HCT116 (cell line): ENCODE results near the gene ANO8. TPM values are rescaled to one million over a fixed set of nuclear protein-coding genes. Genes with fewer than 3 reads are reported as not detected.
A peak's percentile ranks its signal among the peaks of the same experiment; 100 is the strongest.

ENCODE experiments used
- ATAC-seq: fragments of 200-7000 bp; cut with Tn5 transposase; 2 replicates; pipeline ENCODE4 v1.9.1; 2020; ENCODE audit warnings: mild to moderate bottlenecking, moderate library complexity
- BruUV-seq: library from RNA; stranded (reverse); fragments of 400-500 nt; replicated peaks from 2 replicates; lab custom pipeline; 2021; lab: Mats Ljungman, UMichigan
- CTCF ChIA-PET: fragments of 300-600 bp; sonication (Branson Sonifier 250); formaldehyde crosslinking; loops from one replicate; lab custom pipeline; 2021; ENCODE audit warnings: antibody characterized with exemption; lab: Charles Lee
- POLR2A ChIA-PET: fragments of 300-600, 350-600 bp; sonication (Branson Sonifier 250); formaldehyde crosslinking; loops from one replicate; lab custom pipeline; 2021; ENCODE audit warnings: antibody characterized with exemption; lab: Charles Lee
- RAD21 ChIA-PET, 2 experiments: fragments of 300-600 bp; sonication (Branson Sonifier 250); formaldehyde crosslinking; loops; one replicate each; lab custom pipeline; 2023; ENCODE audit warnings: low total read pairs in 2 of 2; ENCODE audit not compliant: uncharacterized antibody in 2 of 2, unreplicated experiment in 2 of 2, low non-redundant PET in 1 of 2; lab: Charles Lee
- DNase-seq: peaks from one replicate; pipeline ENCODE4 v3.0.0-alpha.2; 2010; ENCODE audit warnings: low read depth, low spot score
- H2AFZ ChIP-seq: fragments of 200-600 bp; shearing (Covaris generic), sonication (generic); 2 replicates; pipeline ENCODE4 v1.6.1; 2017; ENCODE audit warnings: low read depth, mixed run types, mixed read lengths, antibody characterized with exemption, low read length; ENCODE audit not compliant: poor library complexity, severe bottlenecking
- H3K27ac ChIP-seq: 2 replicates; pipeline ENCODE4 v1.5.1; 2012; ENCODE audit warnings: low read depth, low read length
- H3K27me3 ChIP-seq: fragments of 200-600 bp; sonication (generic); 2 replicates; pipeline ENCODE4 v1.6.1; 2016; ENCODE audit warnings: mixed run types, low read length, mixed read lengths; ENCODE audit not compliant: insufficient read depth
- H3K36me3 ChIP-seq, 2 experiments: fragments of 200-500 bp in 1 of 2; fragments of 200-600 bp in 1 of 2; sonication (Bioruptor generic) in 1 of 2; sonication (generic) in 1 of 2; 2 replicates each; pipeline versions ENCODE4 v1.5.1 to v1.6.1; 2014 to 2016; ENCODE audit warnings: low read length in 2 of 2, inconsistent platforms in 1 of 2, mixed read lengths in 1 of 2, mixed run types in 1 of 2; ENCODE audit not compliant: insufficient read depth in 2 of 2, control insufficient read depth in 1 of 2
- H3K4me1 ChIP-seq, 2 experiments: fragments of 200-600 bp in 1 of 2; sonication (generic) in 1 of 2; 2 replicates each; pipeline versions ENCODE4 v1.5.1 to v1.6.1; 2012 to 2017; ENCODE audit warnings: low read length in 2 of 2, inconsistent platforms in 1 of 2, mild to moderate bottlenecking in 1 of 2, mixed read lengths in 1 of 2, mixed run types in 1 of 2, moderate library complexity in 1 of 2; ENCODE audit not compliant: insufficient read depth in 2 of 2, control insufficient read depth in 1 of 2
- H3K4me2 ChIP-seq: fragments of 200-600 bp; sonication (generic); 2 replicates; pipeline ENCODE4 v1.6.1; 2017; ENCODE audit warnings: mixed run types, low read length, mixed read lengths
- H3K4me3 ChIP-seq, 2 experiments: fragments of 200-600 bp in 1 of 2; sonication (generic) in 1 of 2; replicated peaks in 1 of 2; 2 replicates each; pipeline ENCODE4 v1.5.1; 2011 to 2016; ENCODE audit warnings: low read length in 2 of 2, control low read depth in 1 of 2, low read depth in 1 of 2, mild to moderate bottlenecking in 1 of 2, mixed read lengths in 1 of 2, mixed run types in 1 of 2
- H3K79me2 ChIP-seq: fragments of 200-600 bp; sonication (generic); 2 replicates; pipeline ENCODE4 v1.6.1; 2017; ENCODE audit warnings: mild to moderate bottlenecking, mixed run types, low read length, moderate library complexity, mixed read lengths; ENCODE audit not compliant: insufficient read depth
- H3K9ac ChIP-seq: fragments of 200-600 bp; sonication (generic); 2 replicates; pipeline ENCODE4 v1.6.1; 2016; ENCODE audit warnings: low read length, mixed read lengths
- H3K9me2 ChIP-seq: fragments of 200-600 bp; sonication (generic), shearing (Covaris generic); 2 replicates; pipeline ENCODE4 v1.6.1; 2017; ENCODE audit warnings: mixed run types, mild to moderate bottlenecking, moderate library complexity; ENCODE audit not compliant: insufficient read depth
- H3K9me3 ChIP-seq, 2 experiments: fragments of 200-500 bp in 1 of 2; fragments of 200-600 bp in 1 of 2; sonication (Bioruptor generic) in 1 of 2; sonication (generic) in 1 of 2; 2 replicates each; pipeline ENCODE4 v1.6.1; 2014 to 2017; ENCODE audit warnings: low read length in 2 of 2, mixed read lengths in 2 of 2, inconsistent platforms in 1 of 2, low read depth in 1 of 2, mild to moderate bottlenecking in 1 of 2, mixed run types in 1 of 2, moderate library complexity in 1 of 2; ENCODE audit not compliant: control insufficient read depth in 1 of 2, insufficient read depth in 1 of 2
- H4K20me1 ChIP-seq: fragments of 200-600 bp; sonication (generic), shearing (Covaris generic); 2 replicates; pipeline ENCODE4 v1.6.1; 2017; ENCODE audit warnings: mixed run types, mild to moderate bottlenecking, moderate library complexity; ENCODE audit not compliant: insufficient read depth
- CEBPB ChIP-seq: IDR thresholded peaks from 2 replicates; pipeline ENCODE4 v1.6.1; 2012; ENCODE audit warnings: low read depth
- EGR1 ChIP-seq: IDR thresholded peaks from 2 replicates; pipeline ENCODE4 v1.6.1; 2012; ENCODE audit warnings: low read depth
- EZH2 ChIP-seq: fragments of 200-600 bp; sonication (generic); IDR thresholded peaks from 2 replicates; pipeline ENCODE4 v1.6.1; 2017; ENCODE audit warnings: antibody characterized with exemption, mixed run types
- EZH2phosphoT487 ChIP-seq: fragments of 200-600 bp; IDR thresholded peaks from 2 replicates; pipeline ENCODE4 v1.6.1; 2018; ENCODE audit warnings: antibody characterized with exemption, borderline replicate concordance
- FOSL1 ChIP-seq: IDR thresholded peaks from 2 replicates; pipeline ENCODE4 v1.6.1; 2012; ENCODE audit warnings: low read depth
- POLR2A ChIP-seq: IDR thresholded peaks from 2 replicates; pipeline ENCODE4 v1.7.0; 2011; ENCODE audit warnings: borderline replicate concordance; ENCODE audit not compliant: insufficient read depth, insufficient read length; ENCODE audit errors: extremely low read depth
- POLR2AphosphoS5 ChIP-seq: IDR thresholded peaks from 2 replicates; pipeline ENCODE4 v1.6.1; 2011; ENCODE audit warnings: mild to moderate bottlenecking, low read depth, low read length, moderate library complexity
- RAD21 ChIP-seq: IDR thresholded peaks from 2 replicates; pipeline ENCODE4 v1.6.1; 2012; ENCODE audit warnings: low read depth, mild to moderate bottlenecking
- SIN3A ChIP-seq: IDR thresholded peaks from 2 replicates; pipeline ENCODE4 v1.6.1; 2012; ENCODE audit warnings: low read depth
- SP1 ChIP-seq: IDR thresholded peaks from 2 replicates; pipeline ENCODE4 v1.6.1; 2012; ENCODE audit warnings: low read depth
- ZNF274 ChIP-seq: fragments of 200-500 bp; sonication (Bioruptor generic); IDR thresholded peaks from 2 replicates; pipeline ENCODE4 v1.6.1; 2014; ENCODE audit warnings: mild to moderate bottlenecking, low read depth, low read length, inconsistent platforms
- intact Hi-C: fragments of 100-400 bp; cut with micrococcal nuclease; formaldehyde crosslinking; loops from 2 replicates; pipeline ENCODE4 v1.10.0; 2022
- total RNA-seq: library from RNA; stranded (reverse); gene quantifications from one replicate; pipeline ENCODE4 v1.2.1, GENCODE V29; 2021; ENCODE audit not compliant: unreplicated experiment
- TF ChIP-seq, protein P1 (sequence below), 3 experiments: fragments of 200-600 bp in 1 of 3; sonication (generic) in 1 of 3; IDR thresholded peaks in 2 of 3; conservative IDR thresholded peaks in 1 of 3; 2 replicates each; pipeline ENCODE4 v1.5.1; 2012 to 2017; ENCODE audit warnings: low read depth in 2 of 3, low read length in 2 of 3, antibody characterized with exemption in 1 of 3, borderline replicate concordance in 1 of 3, control low read depth in 1 of 3, mild to moderate bottlenecking in 1 of 3, mixed read lengths in 1 of 3, mixed run types in 1 of 3, moderate library complexity in 1 of 3; ENCODE audit not compliant: insufficient read depth in 1 of 3
- TF ChIP-seq, protein P2 (sequence below): IDR thresholded peaks from 2 replicates; pipeline ENCODE4 v1.6.1; 2012
- TF ChIP-seq, protein P3 (sequence below): IDR thresholded peaks from 2 replicates; pipeline ENCODE4 v1.6.1; 2012
- TF ChIP-seq, protein P4 (sequence below): IDR thresholded peaks from 2 replicates; pipeline ENCODE4 v1.6.1; 2012; ENCODE audit warnings: low read depth

Gene ANO8
- total RNA-seq, 1 experiment from 2014 or later = 22.9 TPM

DNA sequence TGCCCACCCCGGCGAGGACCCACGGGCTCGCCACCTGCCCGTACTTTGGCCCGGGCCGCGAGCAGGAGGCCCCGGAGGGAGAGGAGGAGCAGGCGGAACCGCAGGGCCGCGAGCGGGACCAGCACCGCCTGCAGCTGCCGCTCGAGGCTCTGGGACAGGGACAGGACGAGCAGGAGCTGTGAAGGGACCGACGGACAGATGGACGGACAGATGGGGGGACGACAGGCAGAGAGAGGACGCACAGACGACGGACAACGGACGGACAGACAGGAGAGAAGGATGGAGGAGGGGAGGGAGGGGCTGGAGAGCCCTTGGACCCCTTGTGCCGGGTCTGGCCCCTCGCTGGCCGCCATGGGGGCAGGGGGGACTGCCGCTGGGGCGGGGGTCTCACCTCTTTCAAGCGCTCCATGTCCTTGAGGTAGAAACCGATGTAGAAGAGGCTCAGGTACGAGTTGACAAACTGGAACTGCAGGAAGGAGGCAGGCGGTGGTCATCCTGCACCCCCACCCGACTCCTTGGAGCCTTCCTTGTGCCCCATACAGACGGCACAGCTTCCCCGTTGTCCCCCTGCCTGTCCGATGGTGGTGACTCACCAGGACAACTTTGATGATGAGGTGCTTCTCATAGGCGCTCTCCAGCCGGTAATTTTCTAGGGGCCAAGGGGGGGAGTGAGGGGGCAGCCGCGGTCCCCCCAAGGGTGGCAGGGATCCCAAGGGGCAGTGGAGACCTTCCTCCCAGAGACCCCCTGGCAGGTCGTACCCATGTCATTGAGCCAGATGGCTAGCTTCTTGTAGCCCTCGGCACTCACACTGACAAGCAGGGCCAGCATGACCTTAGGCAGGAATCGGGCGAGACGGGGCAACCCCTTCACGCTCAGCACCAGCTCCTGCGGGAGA lies 5.0 kb downstream of the ANO8 start:
- intact Hi-C loops = no loop called here
- ChIA-PET RAD21 (no interaction called here), POLR2A (no interaction called here), CTCF (no interaction called here)
- no peak overlapping the region for H3K4me2 ChIP-seq
- no peak overlapping the region for H2AFZ ChIP-seq
- ATAC-seq = no peak
- no peak overlapping the region for H3K9ac ChIP-seq
- no peaks in the 10 kb centered on the region for H3K36me3 ChIP-seq
- no TSS peak for BruUV-seq
- H3K27ac ChIP-seq = peak overlapping the region; percentile 52; the same call in 1 of the 2 replicates
- H4K20me1 ChIP-seq = no peaks in the 10 kb centered on the region
- no peaks in the 10 kb centered on the region for H3K9me3 ChIP-seq
- H3K9me2 ChIP-seq = no peaks in the 10 kb centered on the region
- H3K79me2 ChIP-seq = peaks cover 5% of the 10 kb centered on the region; the same call in 1 of the 2 replicates
- H3K27me3 ChIP-seq = no peaks in the 10 kb centered on the region
- DNase-seq = no peak
- no peak for TF ChIP-seq CEBPB
- no peak for TF ChIP-seq EZH2phosphoT487
- no peak for TF ChIP-seq FOSL1
- no peak for TF ChIP-seq EZH2
- TF ChIP-seq, protein P1, sequence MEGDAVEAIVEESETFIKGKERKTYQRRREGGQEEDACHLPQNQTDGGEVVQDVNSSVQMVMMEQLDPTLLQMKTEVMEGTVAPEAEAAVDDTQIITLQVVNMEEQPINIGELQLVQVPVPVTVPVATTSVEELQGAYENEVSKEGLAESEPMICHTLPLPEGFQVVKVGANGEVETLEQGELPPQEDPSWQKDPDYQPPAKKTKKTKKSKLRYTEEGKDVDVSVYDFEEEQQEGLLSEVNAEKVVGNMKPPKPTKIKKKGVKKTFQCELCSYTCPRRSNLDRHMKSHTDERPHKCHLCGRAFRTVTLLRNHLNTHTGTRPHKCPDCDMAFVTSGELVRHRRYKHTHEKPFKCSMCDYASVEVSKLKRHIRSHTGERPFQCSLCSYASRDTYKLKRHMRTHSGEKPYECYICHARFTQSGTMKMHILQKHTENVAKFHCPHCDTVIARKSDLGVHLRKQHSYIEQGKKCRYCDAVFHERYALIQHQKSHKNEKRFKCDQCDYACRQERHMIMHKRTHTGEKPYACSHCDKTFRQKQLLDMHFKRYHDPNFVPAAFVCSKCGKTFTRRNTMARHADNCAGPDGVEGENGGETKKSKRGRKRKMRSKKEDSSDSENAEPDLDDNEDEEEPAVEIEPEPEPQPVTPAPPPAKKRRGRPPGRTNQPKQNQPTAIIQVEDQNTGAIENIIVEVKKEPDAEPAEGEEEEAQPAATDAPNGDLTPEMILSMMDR (IDR thresholded peaks at IDR 0.05 in 2 of 3, conservative IDR thresholded peaks at IDR 0.05 in 1 of 3; ENCODE audit: borderline replicate concordance in 1 of 3, insufficient read depth in 1 of 3, low read depth in 2 of 3, low read length in 2 of 3) = no peak
- TF ChIP-seq, protein P2, sequence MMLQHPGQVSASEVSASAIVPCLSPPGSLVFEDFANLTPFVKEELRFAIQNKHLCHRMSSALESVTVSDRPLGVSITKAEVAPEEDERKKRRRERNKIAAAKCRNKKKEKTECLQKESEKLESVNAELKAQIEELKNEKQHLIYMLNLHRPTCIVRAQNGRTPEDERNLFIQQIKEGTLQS = no peak
- TF ChIP-seq RAD21 = no peak
- TF ChIP-seq ZNF274 = no peak
- no peak for TF ChIP-seq EGR1
- no peak for TF ChIP-seq SP1
- TF ChIP-seq POLR2AphosphoS5 = no peak
- TF ChIP-seq, protein P3, sequence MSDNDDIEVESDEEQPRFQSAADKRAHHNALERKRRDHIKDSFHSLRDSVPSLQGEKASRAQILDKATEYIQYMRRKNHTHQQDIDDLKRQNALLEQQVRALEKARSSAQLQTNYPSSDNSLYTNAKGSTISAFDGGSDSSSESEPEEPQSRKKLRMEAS = no peak
- TF ChIP-seq, protein P4, sequence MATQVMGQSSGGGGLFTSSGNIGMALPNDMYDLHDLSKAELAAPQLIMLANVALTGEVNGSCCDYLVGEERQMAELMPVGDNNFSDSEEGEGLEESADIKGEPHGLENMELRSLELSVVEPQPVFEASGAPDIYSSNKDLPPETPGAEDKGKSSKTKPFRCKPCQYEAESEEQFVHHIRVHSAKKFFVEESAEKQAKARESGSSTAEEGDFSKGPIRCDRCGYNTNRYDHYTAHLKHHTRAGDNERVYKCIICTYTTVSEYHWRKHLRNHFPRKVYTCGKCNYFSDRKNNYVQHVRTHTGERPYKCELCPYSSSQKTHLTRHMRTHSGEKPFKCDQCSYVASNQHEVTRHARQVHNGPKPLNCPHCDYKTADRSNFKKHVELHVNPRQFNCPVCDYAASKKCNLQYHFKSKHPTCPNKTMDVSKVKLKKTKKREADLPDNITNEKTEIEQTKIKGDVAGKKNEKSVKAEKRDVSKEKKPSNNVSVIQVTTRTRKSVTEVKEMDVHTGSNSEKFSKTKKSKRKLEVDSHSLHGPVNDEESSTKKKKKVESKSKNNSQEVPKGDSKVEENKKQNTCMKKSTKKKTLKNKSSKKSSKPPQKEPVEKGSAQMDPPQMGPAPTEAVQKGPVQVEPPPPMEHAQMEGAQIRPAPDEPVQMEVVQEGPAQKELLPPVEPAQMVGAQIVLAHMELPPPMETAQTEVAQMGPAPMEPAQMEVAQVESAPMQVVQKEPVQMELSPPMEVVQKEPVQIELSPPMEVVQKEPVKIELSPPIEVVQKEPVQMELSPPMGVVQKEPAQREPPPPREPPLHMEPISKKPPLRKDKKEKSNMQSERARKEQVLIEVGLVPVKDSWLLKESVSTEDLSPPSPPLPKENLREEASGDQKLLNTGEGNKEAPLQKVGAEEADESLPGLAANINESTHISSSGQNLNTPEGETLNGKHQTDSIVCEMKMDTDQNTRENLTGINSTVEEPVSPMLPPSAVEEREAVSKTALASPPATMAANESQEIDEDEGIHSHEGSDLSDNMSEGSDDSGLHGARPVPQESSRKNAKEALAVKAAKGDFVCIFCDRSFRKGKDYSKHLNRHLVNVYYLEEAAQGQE = no peak
- no peak for TF ChIP-seq SIN3A
- TF ChIP-seq POLR2A = no peak
- peaks cover 16 to 39% of the 10 kb centered on the region in 2 experiments for H3K4me1 ChIP-seq
- H3K4me3 ChIP-seq = no peak overlapping the region
